Heart left ventricle (tissue), 16 donors: ENCODE measurements around the gene MLN. TPM values are rescaled to one million over a fixed set of nuclear protein-coding genes. Genes with fewer than 3 reads are reported as not detected.
A peak's percentile ranks its signal among the peaks of the same experiment; 100 is the strongest.

ENCODE experiments used
- ATAC-seq, 4 donors: fragments of 200-7000 bp; cut with Tn5 transposase; one replicate each; pipeline ENCODE4 v1.9.1; 2020 to 2022; ENCODE audit warnings: moderate library complexity in 4 of 4, mild to moderate bottlenecking in 3 of 4, moderate number of reproducible peaks in 1 of 4
- DNase-seq, 5 donors: peaks; one replicate each; pipeline ENCODE4 v3.0.0-alpha.2; 2020
- H3K27ac ChIP-seq, 12 donors: fragments of 200-600 bp; sonication (generic) in 4 of 12; one replicate each; pipeline versions ENCODE4 v1.5.0 to v1.8.0; 2016 to 2022; ENCODE audit warnings: mild to moderate bottlenecking in 2 of 12
- H3K27me3 ChIP-seq, 9 donors: fragments of 200-600 bp; sonication (generic) in 2 of 9; one replicate each; pipeline versions ENCODE4 v1.5.1 to v1.8.0; 2016 to 2022; ENCODE audit warnings: mild to moderate bottlenecking in 3 of 9
- H3K36me3 ChIP-seq, 9 donors: fragments of 200-600 bp; sonication (generic) in 2 of 9; one replicate each; pipeline versions ENCODE4 v1.5.0 to v1.8.0; 2018 to 2022; ENCODE audit warnings: mild to moderate bottlenecking in 2 of 9
- H3K4me1 ChIP-seq, 12 donors: fragments of 200-600 bp; sonication (generic) in 4 of 12; one replicate each; pipeline versions ENCODE4 v1.5.0 to v1.8.0; 2016 to 2022; ENCODE audit warnings: mild to moderate bottlenecking in 3 of 12
- H3K4me3 ChIP-seq, 12 donors: fragments of 200-600 bp; sonication (generic) in 4 of 12; one replicate each; pipeline versions ENCODE4 v1.5.0 to v1.8.0; 2017 to 2022; ENCODE audit warnings: mild to moderate bottlenecking in 9 of 12, moderate library complexity in 4 of 12
- H3K9me3 ChIP-seq, 12 donors: fragments of 200-600 bp; sonication (generic) in 4 of 12; one replicate each; pipeline versions ENCODE4 v1.5.0 to v1.8.0; 2016 to 2022; ENCODE audit warnings: mild to moderate bottlenecking in 1 of 12
- CTCF ChIP-seq, 12 donors: fragments of 200-600 bp; sonication (generic) in 4 of 12; IDR thresholded peaks; one replicate each; pipeline versions ENCODE4 v1.5.0 to v1.8.0; 2018 to 2022; ENCODE audit warnings: antibody characterized with exemption in 12 of 12, mild to moderate bottlenecking in 5 of 12
- POLR2A ChIP-seq, 2 donors: fragments of 450-650 bp; IDR thresholded peaks; one replicate each; pipeline ENCODE4 v1.6.1; 2017; ENCODE audit warnings: antibody characterized with exemption in 2 of 2, mild to moderate bottlenecking in 2 of 2, moderate library complexity in 2 of 2
- WGBS, 4 donors: extraction: QIAGEN DNeasy Blood & Tissue Kit in 2 of 4; methylation state at CpG; one replicate each; pipeline versions ENCODE4 v1.1.5 to v1.1.7; 2013 to 2018; 5-methylcytosine and 5-hydroxymethylcytosine counted together
- intact Hi-C, 10 donors: fragments of 100-400 bp; cut with DNase I; formaldehyde crosslinking; loops; one replicate each; pipeline versions ENCODE4 v1.11.1 to v1.14.2; 2022
- polyA plus RNA-seq, 2 donors: library from polyadenylated mRNA; stranded (reverse); fragments of 200-250 nt; gene quantifications; one replicate each; pipeline ENCODE4 v1.2.3, GENCODE V29; 2013
- total RNA-seq, 9 donors: library from RNA; depleted of rRNA in 2 of 9; stranded (reverse); fragments of >200 nt in 2 of 9; fragmentation: NEBNext Ultra II Directional in 3 of 9; extraction: Animal tissue kit (Norgen Biotek cat#: 25700) in 3 of 9; gene quantifications; one replicate each; pipeline versions ENCODE4 v1.1.0 to v1.2.4, GENCODE V29; 2016 to 2023
- donor health status: ischemic (EF 13 %, LVEDD 7.1; RV severe dilation, severe dysfunction).
- donor health status: healthy with polysubstance abuse.
- donor health status: DM: no; HTN: yes; CAD: no.
- donor health status: DM: no; HTN: no; CAD: no.
- donor health status: ischemic (EF 25% LVEDD 6.9; RV normal size, moderate dysfunction).
- donor health status: ischemic (EF 25% LVEDD 5.7; RV mildly dilated, moderate dysfunction).
- donor health status: healthy.
- donor health status: DM: yes; HTN: yes; CAD: no.
- donor health status: ischemic (EF 35%, LVEDD 5.7; RV mildly dilated, moderate dysfunction).
- donor health status: nonischemic (EF 11% LVEDD 7.7; RV severe dilation, severe dysfunction).
- donor health status: DM: yes; HTN: yes; CAD: no.
- donor health status: PGD.
- donor health status: ischemic (EF 29% LVEDD 5.4; RV normal size, mild dysfunction).
- donor health status: nonischemic (EF 23%, LVEDD 6.1; RV moderate dilation, normal function).

MLN gene
- total and polyA plus RNA-seq, 11 donors = not detected

GRCh38 chr6:33769248-33769821 is 34.5 kb downstream of the MLN start:
- Histone ChIP-seq H3K4me1 (peaks cover 0 to 37% (median 27%) of the 10 kb centered on the region in 12 donors), H3K4me3 (no peak overlapping the region), H3K9me3 (peaks cover 0 to 5% (median 0%) of the 10 kb centered on the region in 12 donors), H3K27me3 (no peaks in the 10 kb centered on the region), H3K36me3 (peaks cover 0 to 25% (median 19%) of the 10 kb centered on the region in 9 donors), H3K27ac (no peak overlapping the region)
- DNase-seq (peak in 1 of 5 donors; percentile 40), ATAC-seq (no peak)
- WGBS, 4 donors = 70 to 81% (median 75%) methylated on average over 10 of the region's 10 CpGs
- TF ChIP-seq CTCF (IDR thresholded peaks at IDR 0.05) = no peak
- no peak for TF ChIP-seq POLR2A (IDR thresholded peaks at IDR 0.05)
- intact Hi-C loops = loop anchor here in 6 of 10 donors (2.0 to 10.0 kb wide), 6 partner anchors 55 to 385 kb away; partner anchors contain the start of genes BAK1 (in 1 of the 6) and UQCC2 (in 1 of the 6)

GRCh38 chr6:33768644-33769120 is 35.1 kb downstream of the MLN start:
- DNase-seq = peak; percentile 68 to 85 (median 80)
- H3K9me3 ChIP-seq = peaks cover 0 to 5% (median 0%) of the 10 kb centered on the region in 12 donors
- H3K27me3 ChIP-seq = no peaks in the 10 kb centered on the region
- ATAC-seq = peak; percentile 60 to 71 (median 66)
- 34 to 38% (median 34%) methylated on average over 7 of the region's 7 CpGs for WGBS, 4 donors
- H3K4me1 ChIP-seq = peaks cover 0 to 37% (median 27%) of the 10 kb centered on the region in 12 donors
- intact Hi-C loops = loop anchor here in 6 of 10 donors (2.0 to 10.0 kb wide), 6 partner anchors 54 to 386 kb away; partner anchors contain the start of genes BAK1 (in 1 of the 6) and UQCC2 (in 1 of the 6)
- no peak overlapping the region for H3K4me3 ChIP-seq
- no peak overlapping the region for H3K27ac ChIP-seq
- peaks cover 0 to 19% (median 15%) of the 10 kb centered on the region in 9 donors for H3K36me3 ChIP-seq
- TF ChIP-seq POLR2A (IDR thresholded peaks at IDR 0.05) (no peak), CTCF (IDR thresholded peaks at IDR 0.05) (peak; percentile 70 to 89 (median 81))

GRCh38 chr6:33766921-33767907 is 36.6 kb downstream of the MLN start:
- no peak for ATAC-seq
- intact Hi-C loops = loop anchor here in 3 of 10 donors (5.0 to 10.0 kb wide), 4 partner anchors 52 to 385 kb away; partner anchors contain the start of genes BAK1 (in 1 of the 3) and UQCC2 (in 1 of the 3)
- TF ChIP-seq CTCF (IDR thresholded peaks at IDR 0.05) (no peak), POLR2A (IDR thresholded peaks at IDR 0.05) (no peak)
- no peak overlapping the region for H3K27ac ChIP-seq
- H3K36me3 ChIP-seq = peaks cover 0 to 4% (median 2%) of the 10 kb centered on the region in 9 donors
- H3K27me3 ChIP-seq = no peaks in the 10 kb centered on the region
- no peak for DNase-seq
- WGBS, 4 donors = 73 to 81% (median 76%) methylated on average over 11 of the region's 11 CpGs
- peaks cover 0 to 5% (median 0%) of the 10 kb centered on the region in 12 donors for H3K9me3 ChIP-seq
- H3K4me3 ChIP-seq = no peak overlapping the region
- H3K4me1 ChIP-seq = peaks cover 0 to 35% (median 25%) of the 10 kb centered on the region in 12 donors
